ENCODE data around the gene TBXAS1.

- TF ChIP-seq CTCF (conservative IDR thresholded peaks at IDR 0.05) (no peak), EZH2 (IDR thresholded peaks at IDR 0.05; ENCODE audit: low read depth) (no peak)
Observed at GRCh38 chr7:139807009-139807408, 22.1 kb upstream of the TBXAS1 start.
